ENCODE data around the gene DNASE1L3. TPM values are rescaled to one million over a fixed set of nuclear protein-coding genes. Genes with fewer than 3 reads are reported as not detected.
A peak's percentile ranks its signal among the peaks of the same experiment; 100 is the strongest.

The DNASE1L3 gene
- total and polyA plus RNA-seq, 3 experiments from 2014 or later, result not detected

GRCh38 chr3:58153371-58153770 lies 57.4 kb downstream of the DNASE1L3 start:
- no peak for DNase-seq
- peaks cover 35% of the 10 kb centered on the region for H3K36me3 ChIP-seq (ENCODE audit: insufficient read depth, low read length)
- Mint-ChIP-seq H3K27me3 (no peaks in the 10 kb centered on the region), H3K27ac (no peak overlapping the region), H3K4me3 (no peak overlapping the region), H3K9me3 (no peaks in the 10 kb centered on the region), H3K36me3 (peaks cover 15 to 78% (median 20%) of the 10 kb centered on the region in 3 donors), H3K4me1 (no peaks in the 10 kb centered on the region)
- no peak overlapping the region for H3K27ac ChIP-seq (ENCODE audit: low read depth, low read length)
- no peak overlapping the region for H3K4me3 ChIP-seq (ENCODE audit: low read length)
- ChIA-PET CTCF (no interaction called here), POLR2A (no interaction called here)
- no peaks in the 10 kb centered on the region for H3K9me3 ChIP-seq (ENCODE audit: low read length)
- no peaks in the 10 kb centered on the region for H3K4me1 ChIP-seq (ENCODE audit: insufficient read depth, low read length)
- H3K27me3 ChIP-seq (ENCODE audit: insufficient read depth, low read length, poor library complexity, severe bottlenecking), result no peaks in the 10 kb centered on the region

GRCh38 chr3:58152225-58153015 lies 58.4 kb downstream of the DNASE1L3 start:
- DNase-seq, result no peak
- no peak overlapping the region for H3K4me3 Mint-ChIP-seq
- Histone ChIP-seq H3K4me1 (ENCODE audit: insufficient read depth, low read length) (no peaks in the 10 kb centered on the region), H3K9me3 (ENCODE audit: low read length) (no peaks in the 10 kb centered on the region), H3K27me3 (ENCODE audit: insufficient read depth, low read length, poor library complexity, severe bottlenecking) (no peaks in the 10 kb centered on the region), H3K4me3 (ENCODE audit: low read length) (no peak overlapping the region), H3K27ac (ENCODE audit: low read depth, low read length) (no peak overlapping the region), H3K36me3 (ENCODE audit: insufficient read depth, low read length) (peaks cover 38% of the 10 kb centered on the region)
- ChIA-PET POLR2A (no interaction called here), CTCF (interaction anchor here (1.1 kb wide), 1 partner anchor 25 kb away, joined by 3 read pairs; no protein-coding TSS in a partner anchor)
- no peak overlapping the region for H3K27ac Mint-ChIP-seq
- no peaks in the 10 kb centered on the region for H3K9me3 Mint-ChIP-seq
- peaks cover 15 to 80% (median 22%) of the 10 kb centered on the region in 3 donors for H3K36me3 Mint-ChIP-seq
- no peaks in the 10 kb centered on the region for H3K4me1 Mint-ChIP-seq
- H3K27me3 Mint-ChIP-seq, result no peaks in the 10 kb centered on the region

- CTCF ChIA-PET, result interaction anchor here (1.1 kb wide), 1 partner anchor 26 kb away, joined by 3 read pairs; no protein-coding TSS in a partner anchor
- Histone ChIP-seq H3K4me1 (ENCODE audit: insufficient read depth, low read length) (no peaks in the 10 kb centered on the region), H3K27ac (ENCODE audit: low read depth, low read length) (no peak overlapping the region), H3K4me3 (ENCODE audit: low read length) (no peak overlapping the region), H3K27me3 (ENCODE audit: insufficient read depth, low read length, poor library complexity, severe bottlenecking) (no peaks in the 10 kb centered on the region), H3K36me3 (ENCODE audit: insufficient read depth, low read length) (peaks cover 35% of the 10 kb centered on the region), H3K9me3 (ENCODE audit: low read length) (no peaks in the 10 kb centered on the region)
- H3K36me3 Mint-ChIP-seq, result peaks cover 15 to 82% (median 24%) of the 10 kb centered on the region in 3 donors
- H3K9me3 Mint-ChIP-seq, result no peaks in the 10 kb centered on the region
- H3K27me3 Mint-ChIP-seq, result no peaks in the 10 kb centered on the region
- DNase-seq, result no peak
- no peaks in the 10 kb centered on the region for H3K4me1 Mint-ChIP-seq
- POLR2A ChIA-PET, result interaction anchor here (0.6 kb wide), 1 partner anchor 33 kb away, joined by 3 read pairs; no protein-coding TSS in a partner anchor
- no peak overlapping the region for H3K27ac Mint-ChIP-seq
- no peak overlapping the region for H3K4me3 Mint-ChIP-seq
Measured at GRCh38 chr3:58151637-58152036, 59.1 kb downstream of the DNASE1L3 start.

- Histone ChIP-seq H3K27me3 (ENCODE audit: insufficient read depth, low read length, poor library complexity, severe bottlenecking) (no peaks in the 10 kb centered on the region), H3K36me3 (ENCODE audit: insufficient read depth, low read length) (peaks cover 40% of the 10 kb centered on the region), H3K4me1 (ENCODE audit: insufficient read depth, low read length) (no peaks in the 10 kb centered on the region), H3K9me3 (ENCODE audit: low read length) (no peaks in the 10 kb centered on the region), H3K27ac (ENCODE audit: low read depth, low read length) (no peak overlapping the region), H3K4me3 (ENCODE audit: low read length) (no peak overlapping the region)
- Mint-ChIP-seq H3K9me3 (no peaks in the 10 kb centered on the region), H3K4me1 (no peaks in the 10 kb centered on the region), H3K27ac (peak overlapping the region in 1 of 8 donors; percentile 91), H3K27me3 (no peaks in the 10 kb centered on the region), H3K36me3 (peaks cover 15 to 82% (median 24%) of the 10 kb centered on the region in 3 donors), H3K4me3 (no peak overlapping the region)
- CTCF ChIA-PET, result no interaction called here
- no peak for DNase-seq
- POLR2A ChIA-PET, result no interaction called here
Measured at GRCh38 chr3:58150810-58151199, 60.0 kb downstream of the DNASE1L3 start.

- Mint-ChIP-seq H3K4me1 (no peaks in the 10 kb centered on the region), H3K27me3 (no peaks in the 10 kb centered on the region)
- H3K36me3 ChIP-seq (ENCODE audit: insufficient read depth, low read length), result peaks cover 41% of the 10 kb centered on the region
Measured at GRCh38 chr3:58150130-58150809, 60.5 kb downstream of the DNASE1L3 start.

GRCh38 chr3:58148049-58148448 lies 62.7 kb downstream of the DNASE1L3 start:
- H3K4me3 Mint-ChIP-seq, result no peak overlapping the region
- H3K9me3 ChIP-seq (ENCODE audit: low read length), result no peaks in the 10 kb centered on the region
- peaks cover 41% of the 10 kb centered on the region for H3K36me3 ChIP-seq (ENCODE audit: insufficient read depth, low read length)
- no peaks in the 10 kb centered on the region for H3K27me3 ChIP-seq (ENCODE audit: insufficient read depth, low read length, poor library complexity, severe bottlenecking)
- H3K36me3 Mint-ChIP-seq, result peaks cover 16 to 78% (median 27%) of the 10 kb centered on the region in 3 donors
- CTCF ChIA-PET, result no interaction called here
- no peaks in the 10 kb centered on the region for H3K27me3 Mint-ChIP-seq
- no peak overlapping the region for H3K4me3 ChIP-seq (ENCODE audit: low read length)
- DNase-seq, result no peak
- no peaks in the 10 kb centered on the region for H3K4me1 Mint-ChIP-seq
- peak overlapping the region in 1 of 8 donors; percentile 86 for H3K27ac Mint-ChIP-seq
- no peaks in the 10 kb centered on the region for H3K9me3 Mint-ChIP-seq
- POLR2A ChIA-PET, result no interaction called here
- H3K27ac ChIP-seq (ENCODE audit: low read depth, low read length), result no peak overlapping the region
- no peaks in the 10 kb centered on the region for H3K4me1 ChIP-seq (ENCODE audit: insufficient read depth, low read length)

More at GRCh38 chr3:58150130-58150809, 60.5 kb downstream of the DNASE1L3 start:
- DNase-seq, result no peak
- CTCF ChIA-PET, result no interaction called here
- H3K4me3 ChIP-seq (ENCODE audit: low read length), result no peak overlapping the region
- Mint-ChIP-seq H3K9me3 (no peaks in the 10 kb centered on the region), H3K27ac (no peak overlapping the region), H3K4me3 (no peak overlapping the region), H3K36me3 (peaks cover 15 to 82% (median 24%) of the 10 kb centered on the region in 3 donors)
- H3K4me1 ChIP-seq (ENCODE audit: insufficient read depth, low read length), result no peaks in the 10 kb centered on the region
- H3K9me3 ChIP-seq (ENCODE audit: low read length), result no peaks in the 10 kb centered on the region
- POLR2A ChIA-PET, result no interaction called here
- no peak overlapping the region for H3K27ac ChIP-seq (ENCODE audit: low read depth, low read length)
- no peaks in the 10 kb centered on the region for H3K27me3 ChIP-seq (ENCODE audit: insufficient read depth, low read length, poor library complexity, severe bottlenecking)

- Mint-ChIP-seq H3K4me3 (no peak overlapping the region), H3K27ac (peak overlapping the region in 2 of 8 donors; percentile 44 to 74), H3K27me3 (no peaks in the 10 kb centered on the region), H3K36me3 (peaks cover 18 to 72% (median 27%) of the 10 kb centered on the region in 3 donors), H3K9me3 (no peaks in the 10 kb centered on the region), H3K4me1 (no peaks in the 10 kb centered on the region)
- no peak overlapping the region for H3K4me3 ChIP-seq (ENCODE audit: low read length)
- ChIA-PET POLR2A (no interaction called here), CTCF (no interaction called here)
- no peaks in the 10 kb centered on the region for H3K4me1 ChIP-seq (ENCODE audit: insufficient read depth, low read length)
- H3K27me3 ChIP-seq (ENCODE audit: insufficient read depth, low read length, poor library complexity, severe bottlenecking), result no peaks in the 10 kb centered on the region
- H3K9me3 ChIP-seq (ENCODE audit: low read length), result no peaks in the 10 kb centered on the region
- H3K27ac ChIP-seq (ENCODE audit: low read depth, low read length), result no peak overlapping the region
- DNase-seq, result no peak
- peaks cover 43% of the 10 kb centered on the region for H3K36me3 ChIP-seq (ENCODE audit: insufficient read depth, low read length)
Measured at GRCh38 chr3:58144478-58145325, 66.1 kb downstream of the DNASE1L3 start.

Data from CD8-positive, alpha-beta memory T cell (primary cell).